ENCODE measurements around the gene COL20A1. TPM values are rescaled to one million over a fixed set of nuclear protein-coding genes. Genes with fewer than 3 reads are reported as not detected.
"Not testable (repeated sequence)": the region's sequence is repeated elsewhere in the genome, so short reads cannot be mapped to it uniquely, and the experiment has no call there.

COL20A1 gene
- total RNA-seq, 1 donor from 2014 or later, result not detected

DNA sequence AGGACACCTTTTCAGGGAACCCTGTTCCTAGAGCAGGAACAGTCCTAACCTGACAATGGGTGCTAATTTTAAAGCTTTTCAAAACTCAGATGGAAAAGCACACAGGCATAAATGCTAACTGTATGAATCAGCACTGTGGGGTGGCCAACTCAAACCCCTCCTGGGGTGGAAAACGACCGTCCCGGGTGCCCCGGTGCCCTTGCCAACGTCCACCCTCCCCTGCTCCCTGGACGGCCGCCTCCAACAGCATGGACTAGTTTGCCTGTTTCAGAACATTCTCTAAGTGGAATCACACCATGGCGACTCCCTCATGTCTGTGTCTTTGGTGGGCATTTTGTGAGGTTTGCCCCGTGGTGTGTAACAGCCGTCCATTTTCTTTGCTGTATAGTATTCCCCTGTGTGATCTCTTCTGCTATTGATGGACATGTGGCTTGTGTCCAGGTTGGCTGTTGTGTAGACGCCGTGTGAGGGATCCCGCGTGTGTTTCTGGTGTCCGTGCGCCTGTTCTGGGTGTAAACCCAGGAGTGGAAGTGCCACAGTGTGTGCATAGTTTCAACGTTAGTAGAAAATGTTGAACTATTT is 5.8 kb downstream of the COL20A1 start:
- DNase-seq (ENCODE audit: missing footprints), result no peak
- intact Hi-C loops (cut with DNase I), result no loop called here
- no peak for ATAC-seq

- intact Hi-C loops (cut with DNase I), result no loop called here
- no peak for DNase-seq (ENCODE audit: missing footprints)
- no peak for ATAC-seq
Measured at GRCh38 chr20:63301671-63302070, 8.7 kb downstream of the COL20A1 start.

DNA sequence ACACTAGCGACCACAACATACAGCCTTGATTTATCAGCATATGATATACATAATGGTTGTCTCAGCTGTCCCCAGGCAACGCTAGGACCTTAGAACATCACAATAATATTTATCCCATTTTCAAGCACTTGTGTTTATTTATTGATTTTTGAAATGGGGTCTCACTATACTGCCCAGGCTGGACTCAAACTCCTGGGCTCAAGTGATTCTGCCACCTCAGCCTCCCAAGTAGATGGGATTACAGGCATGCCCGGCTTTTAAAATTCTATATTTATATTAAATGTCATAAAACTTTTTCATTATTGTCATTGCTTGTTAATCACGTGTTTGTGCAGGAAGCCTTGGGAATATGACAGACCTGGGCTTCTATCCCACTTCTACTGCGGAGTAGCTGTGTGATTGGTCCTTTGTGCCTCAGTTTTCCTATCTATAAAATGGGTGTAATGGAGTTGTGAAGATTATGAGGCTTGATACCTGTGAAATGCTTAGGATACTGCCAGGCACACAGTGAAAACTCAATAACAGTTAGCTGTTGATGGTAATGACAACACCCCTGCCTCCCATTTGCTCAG is 10.2 kb downstream of the COL20A1 start:
- DNase-seq (ENCODE audit: missing footprints) (no peak), ATAC-seq (no peak)
- intact Hi-C loops (cut with DNase I), result no loop called here

- ATAC-seq, result no peak
- DNase-seq (ENCODE audit: missing footprints), result no peak
- intact Hi-C loops (cut with DNase I), result no loop called here
Measured at GRCh38 chr20:63305393-63305792, 12.4 kb downstream of the COL20A1 start.

DNA sequence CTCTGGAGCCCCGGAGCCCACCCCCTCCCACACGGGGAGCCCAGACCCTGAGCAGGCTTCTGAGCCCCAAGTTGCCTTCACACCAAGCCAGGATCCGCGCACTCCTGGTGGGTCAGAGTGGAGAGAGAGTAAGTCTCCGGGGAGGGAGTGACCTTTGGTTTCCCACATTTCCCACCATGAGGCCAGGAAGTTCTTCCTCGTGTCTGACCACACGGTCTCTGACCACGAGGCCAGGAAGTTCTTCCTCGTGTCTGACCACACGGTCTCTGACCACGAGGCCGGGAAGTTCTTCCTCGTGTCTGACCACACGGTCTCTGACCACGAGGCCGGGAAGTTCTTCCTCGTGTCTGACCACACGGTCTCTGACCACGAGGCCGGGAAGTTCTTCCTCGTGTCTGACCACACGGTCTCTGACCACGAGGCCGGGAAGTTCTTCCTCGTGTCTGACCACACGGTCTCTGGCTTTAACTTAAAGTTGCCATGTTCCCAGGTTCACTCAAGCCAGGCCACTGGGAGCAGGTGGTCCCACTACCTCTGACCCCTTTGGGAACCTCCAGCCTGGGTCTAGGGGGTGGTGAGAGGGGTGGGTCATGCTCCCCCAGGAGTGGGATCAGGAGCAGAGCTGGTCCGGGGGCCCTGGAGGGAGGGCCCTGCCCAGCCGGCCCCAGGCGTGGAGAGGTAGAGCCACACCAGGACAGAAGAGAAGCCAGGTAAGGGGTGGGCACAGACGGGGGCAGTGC is 13.1 kb downstream of the COL20A1 start:
- intact Hi-C loops (cut with DNase I); ATAC-seq; DNase-seq (ENCODE audit: missing footprints): not testable (repeated sequence)

- intact Hi-C loops (cut with DNase I), result no loop called here
- ATAC-seq (no peak), DNase-seq (ENCODE audit: missing footprints) (no peak)
Measured at GRCh38 chr20:63306673-63307537, 13.9 kb downstream of the COL20A1 start.

DNA sequence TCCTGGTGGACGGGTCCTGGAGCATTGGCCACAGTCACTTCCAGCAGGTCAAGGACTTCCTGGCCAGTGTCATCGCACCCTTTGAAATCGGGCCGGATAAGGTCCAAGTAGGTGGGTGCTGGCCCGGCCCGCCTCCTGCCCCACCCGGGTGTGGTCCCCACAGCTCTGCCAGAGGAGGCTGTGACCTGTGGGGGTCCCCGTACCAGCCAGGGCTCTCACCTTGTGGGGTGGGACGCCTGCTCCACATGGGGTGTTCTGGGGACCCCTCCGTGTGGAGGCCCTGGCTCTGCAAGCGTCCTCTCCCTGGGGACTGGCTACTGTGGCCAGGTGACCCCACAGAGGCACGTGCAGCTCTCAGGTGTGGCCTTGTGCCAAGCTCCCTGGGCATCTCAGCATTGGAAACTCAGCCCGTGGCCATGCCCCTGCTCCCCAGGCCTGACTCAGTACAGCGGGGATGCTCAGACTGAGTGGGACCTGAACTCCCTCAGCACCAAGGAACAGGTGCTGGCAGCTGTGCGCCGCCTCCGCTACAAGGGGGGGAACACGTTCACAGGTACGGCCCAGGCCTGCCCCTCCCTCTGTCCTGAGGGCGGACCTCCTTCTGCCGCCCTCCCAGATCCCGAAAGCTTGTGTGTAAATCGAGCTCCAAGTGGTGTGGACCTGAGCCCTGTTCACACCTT is 14.7 kb downstream of the COL20A1 start:
- DNase-seq (ENCODE audit: missing footprints) (no peak), ATAC-seq (no peak)
- intact Hi-C loops (cut with DNase I), result no loop called here

- ATAC-seq, result no peak
- DNase-seq (ENCODE audit: missing footprints), result no peak
- intact Hi-C loops (cut with DNase I), result no loop called here
Measured at GRCh38 chr20:63308218-63308911, 15.4 kb downstream of the COL20A1 start.

- ATAC-seq (peak; percentile 47), DNase-seq (ENCODE audit: missing footprints) (peak; percentile 62)
- intact Hi-C loops (cut with DNase I), result loop anchor here (1.0 kb wide), 1 partner anchor 72 kb away; no protein-coding TSS in a partner anchor
Measured at GRCh38 chr20:63309261-63310071, 16.5 kb downstream of the COL20A1 start.

- intact Hi-C loops (cut with DNase I), result no loop called here
- ATAC-seq, result no peak
- DNase-seq (ENCODE audit: missing footprints), result peak; percentile 46
Measured at GRCh38 chr20:63310265-63310991, 17.4 kb downstream of the COL20A1 start.

DNA sequence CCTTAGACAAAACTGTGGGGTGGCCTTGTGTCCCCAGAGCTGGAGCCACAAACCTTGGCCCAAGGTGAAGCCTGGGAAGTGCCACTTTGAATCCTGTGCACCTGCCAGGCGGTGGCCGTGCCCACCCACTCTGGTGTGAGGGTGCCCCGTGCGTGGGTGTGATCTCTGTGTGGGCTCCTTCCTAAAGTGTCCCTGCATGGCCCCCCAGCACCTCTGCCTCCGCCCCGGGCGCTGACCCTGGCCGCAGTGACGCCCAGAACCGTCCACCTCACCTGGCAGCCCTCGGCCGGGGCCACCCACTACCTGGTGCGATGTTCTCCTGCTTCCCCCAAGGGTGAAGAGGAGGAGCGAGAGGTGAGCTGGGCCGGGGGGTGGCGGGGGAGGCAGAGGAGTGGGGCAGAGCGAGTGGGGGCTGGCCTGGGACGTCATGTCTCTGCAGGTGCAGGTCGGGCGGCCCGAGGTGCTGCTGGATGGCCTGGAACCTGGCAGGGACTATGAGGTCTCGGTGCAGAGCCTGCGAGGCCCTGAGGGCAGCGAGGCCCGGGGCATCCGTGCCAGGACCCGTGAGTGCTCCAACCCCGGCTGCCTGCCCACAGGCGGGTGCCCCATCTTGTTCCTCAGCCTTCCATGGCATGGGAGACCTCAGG is 18.3 kb downstream of the COL20A1 start:
- ATAC-seq (no peak), DNase-seq (ENCODE audit: missing footprints) (peak; percentile 53)
- intact Hi-C loops (cut with DNase I), result no loop called here

GRCh38 chr20:63311833-63312243 is 18.9 kb downstream of the COL20A1 start:
- DNase-seq (ENCODE audit: missing footprints) (peak; percentile 69), ATAC-seq (no peak)
- intact Hi-C loops (cut with DNase I), result no loop called here

DNA sequence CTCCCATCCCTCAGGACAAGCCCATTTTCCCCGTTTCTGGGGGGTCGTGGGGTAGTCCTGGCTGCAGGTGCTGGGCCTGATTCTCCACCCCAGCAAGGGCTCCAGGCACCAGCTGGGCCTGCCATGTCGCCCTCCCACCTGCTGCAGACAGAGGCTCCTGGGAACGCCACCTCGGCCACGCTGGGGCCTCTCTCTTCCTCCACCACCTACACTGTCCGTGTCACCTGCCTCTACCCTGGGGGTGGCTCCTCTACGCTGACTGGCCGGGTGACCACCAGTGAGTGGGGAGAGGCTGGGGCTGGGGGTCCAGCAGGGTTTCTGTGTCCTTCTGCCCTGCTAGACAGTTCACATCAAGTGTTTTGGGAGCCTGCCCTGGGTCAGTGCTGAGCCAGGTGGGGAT is 19.3 kb downstream of the COL20A1 start:
- DNase-seq (ENCODE audit: missing footprints) (no peak), ATAC-seq (no peak)
- intact Hi-C loops (cut with DNase I), result no loop called here

GRCh38 chr20:63312690-63313348 is 19.8 kb downstream of the COL20A1 start:
- ATAC-seq (peak; percentile 38), DNase-seq (ENCODE audit: missing footprints) (peak; percentile 82)
- intact Hi-C loops (cut with DNase I), result no loop called here

GRCh38 chr20:63313349-63314014 is 20.5 kb downstream of the COL20A1 start:
- peak; percentile 3 for ATAC-seq
- DNase-seq (ENCODE audit: missing footprints), result peak; percentile 45
- intact Hi-C loops (cut with DNase I), result no loop called here
